ENCODE measurements around the gene FHOD3.

The FHOD3 gene

DNA sequence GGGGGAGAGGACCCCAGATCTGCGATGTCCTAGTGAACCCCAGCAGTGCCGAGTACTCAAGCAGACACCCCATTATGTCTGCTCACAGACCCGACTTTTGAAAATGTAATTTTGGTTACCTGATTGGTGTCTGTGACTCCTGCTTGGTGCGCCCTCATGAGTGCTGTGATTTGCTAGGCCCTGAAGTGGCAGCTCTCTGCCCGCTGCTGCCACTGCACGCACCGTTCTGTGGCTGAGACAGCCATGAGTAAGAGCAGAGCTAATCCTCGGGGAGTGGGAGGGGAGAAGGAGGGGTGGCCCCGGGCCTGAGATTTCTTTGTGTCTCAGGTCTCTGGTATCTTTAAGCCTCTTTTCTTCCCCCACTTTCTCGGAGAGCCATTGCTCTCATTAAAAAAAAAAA, 18.2 kb downstream of the FHOD3 start:
- no peak for DNase-seq (ENCODE audit: low read depth)
- H3K4me3 ChIP-seq (ENCODE audit: low read depth, low read length): no peak overlapping the region
- TF ChIP-seq, protein P1, sequence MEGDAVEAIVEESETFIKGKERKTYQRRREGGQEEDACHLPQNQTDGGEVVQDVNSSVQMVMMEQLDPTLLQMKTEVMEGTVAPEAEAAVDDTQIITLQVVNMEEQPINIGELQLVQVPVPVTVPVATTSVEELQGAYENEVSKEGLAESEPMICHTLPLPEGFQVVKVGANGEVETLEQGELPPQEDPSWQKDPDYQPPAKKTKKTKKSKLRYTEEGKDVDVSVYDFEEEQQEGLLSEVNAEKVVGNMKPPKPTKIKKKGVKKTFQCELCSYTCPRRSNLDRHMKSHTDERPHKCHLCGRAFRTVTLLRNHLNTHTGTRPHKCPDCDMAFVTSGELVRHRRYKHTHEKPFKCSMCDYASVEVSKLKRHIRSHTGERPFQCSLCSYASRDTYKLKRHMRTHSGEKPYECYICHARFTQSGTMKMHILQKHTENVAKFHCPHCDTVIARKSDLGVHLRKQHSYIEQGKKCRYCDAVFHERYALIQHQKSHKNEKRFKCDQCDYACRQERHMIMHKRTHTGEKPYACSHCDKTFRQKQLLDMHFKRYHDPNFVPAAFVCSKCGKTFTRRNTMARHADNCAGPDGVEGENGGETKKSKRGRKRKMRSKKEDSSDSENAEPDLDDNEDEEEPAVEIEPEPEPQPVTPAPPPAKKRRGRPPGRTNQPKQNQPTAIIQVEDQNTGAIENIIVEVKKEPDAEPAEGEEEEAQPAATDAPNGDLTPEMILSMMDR (IDR thresholded peaks at IDR 0.05; ENCODE audit: insufficient read depth, low read depth, low read length, missing control alignments): no peak

DNA sequence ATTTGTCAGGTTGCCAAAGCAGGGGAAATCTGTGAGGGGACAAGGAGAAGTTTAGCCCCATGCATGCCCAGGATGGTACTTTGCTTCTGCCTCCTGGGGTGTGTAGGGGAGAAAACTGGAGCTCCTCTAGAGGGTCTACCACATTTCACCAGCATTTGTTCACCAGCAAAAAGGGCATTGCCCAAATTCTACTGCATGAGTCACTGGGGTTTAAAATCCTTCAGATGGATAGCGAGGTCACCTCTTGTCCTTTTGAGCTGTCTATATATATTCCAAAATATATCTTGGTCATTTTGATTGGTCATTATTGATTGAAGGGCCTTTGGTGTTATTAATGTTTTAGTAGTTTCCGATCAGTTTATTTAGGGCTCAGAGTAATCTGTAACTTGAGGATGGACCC, 18.7 kb downstream of the FHOD3 start:
- H3K4me3 ChIP-seq (ENCODE audit: low read depth, low read length): no peak overlapping the region
- TF ChIP-seq, protein P1 (IDR thresholded peaks at IDR 0.05; ENCODE audit: insufficient read depth, low read depth, low read length, missing control alignments): no peak
- DNase-seq (ENCODE audit: low read depth): no peak

DNA sequence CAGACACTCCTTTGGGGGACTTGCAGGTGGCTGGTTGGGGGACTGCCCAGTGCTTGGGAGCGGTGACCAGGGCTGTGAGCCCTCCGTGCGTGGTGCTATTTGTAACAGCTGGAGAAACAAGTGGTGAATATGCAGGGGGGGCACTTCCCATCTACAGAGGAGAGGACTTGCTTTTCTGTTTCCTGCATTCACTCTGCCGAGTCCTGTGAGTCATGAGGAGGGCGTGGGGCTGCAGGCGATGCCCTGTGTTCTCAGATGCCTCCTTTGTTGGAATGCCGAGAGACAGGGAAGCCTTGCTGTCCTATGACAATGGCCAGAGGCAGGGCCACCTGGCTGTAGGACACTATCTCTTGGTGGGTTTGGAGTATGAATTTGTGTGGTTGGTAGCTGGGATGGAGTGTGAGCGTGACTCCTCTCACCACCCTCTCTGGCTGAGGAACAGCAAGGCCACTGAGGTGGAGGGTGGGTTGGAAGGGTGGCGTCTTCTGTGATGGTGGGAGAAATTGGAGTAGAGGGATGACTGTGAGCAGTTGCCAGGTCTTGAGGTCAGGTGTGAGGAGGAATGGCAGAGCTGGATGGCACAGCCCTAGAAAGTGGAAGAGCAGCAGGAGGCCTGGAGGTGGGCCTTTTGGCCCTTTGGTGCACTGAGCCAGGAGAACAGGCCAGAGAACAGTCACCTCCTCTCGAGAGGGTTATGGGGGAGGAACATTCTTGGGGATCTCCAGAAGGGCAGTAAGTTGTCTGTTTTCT, 24.3 kb downstream of the FHOD3 start:
- TF ChIP-seq, protein P1 (IDR thresholded peaks at IDR 0.05; ENCODE audit: insufficient read depth, low read depth, low read length, missing control alignments): no peak
- no peak for DNase-seq (ENCODE audit: low read depth)
- H3K4me3 ChIP-seq (ENCODE audit: low read depth, low read length): no peak overlapping the region

DNA sequence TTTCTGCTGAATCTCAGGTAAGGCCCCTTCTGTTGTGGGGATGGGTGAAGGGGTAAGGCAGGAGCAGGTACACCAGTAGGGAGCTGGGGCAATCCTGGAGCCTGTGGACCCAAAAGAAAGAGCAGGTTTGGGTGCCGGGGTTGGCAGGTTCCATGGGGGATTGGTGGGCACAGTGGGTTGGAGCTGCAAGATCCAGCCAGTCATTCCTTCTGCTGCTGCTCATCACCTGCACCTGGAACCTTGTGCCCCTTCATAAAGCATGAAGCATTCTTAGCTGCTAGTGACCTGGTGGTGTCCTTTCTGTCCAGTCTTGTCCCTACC, 24.9 kb downstream of the FHOD3 start:
- no peak for DNase-seq (ENCODE audit: low read depth)
- TF ChIP-seq, protein P1 (IDR thresholded peaks at IDR 0.05; ENCODE audit: insufficient read depth, low read depth, low read length, missing control alignments): no peak

DNA sequence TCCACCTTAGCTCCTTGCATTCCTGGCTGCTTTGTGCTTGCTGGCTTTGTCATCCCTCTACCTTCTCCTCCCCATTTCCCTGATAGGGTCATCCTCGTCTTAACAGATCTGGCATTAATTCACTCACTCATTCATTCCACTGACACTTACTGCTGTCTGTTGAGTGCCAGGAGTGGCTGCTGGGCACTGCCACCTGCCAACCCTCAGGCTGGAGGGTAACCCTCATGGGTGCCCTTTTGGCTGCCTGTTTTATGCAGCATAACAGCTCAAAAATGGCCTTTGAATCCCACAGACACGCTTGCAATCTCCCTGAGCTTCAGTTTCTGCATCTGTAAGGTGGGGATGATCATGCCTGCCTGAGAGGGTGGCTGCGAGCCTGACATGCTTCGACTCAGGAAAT, 25.2 kb downstream of the FHOD3 start:
- DNase-seq (ENCODE audit: low read depth): no peak
- no peak overlapping the region for H3K4me3 ChIP-seq (ENCODE audit: low read depth, low read length)
- TF ChIP-seq, protein P1 (IDR thresholded peaks at IDR 0.05; ENCODE audit: insufficient read depth, low read depth, low read length, missing control alignments): no peak

More for the DNA sequence above, 24.9 kb downstream of the FHOD3 start:
- no peak overlapping the region for H3K4me3 ChIP-seq (ENCODE audit: low read depth, low read length)

DNA sequence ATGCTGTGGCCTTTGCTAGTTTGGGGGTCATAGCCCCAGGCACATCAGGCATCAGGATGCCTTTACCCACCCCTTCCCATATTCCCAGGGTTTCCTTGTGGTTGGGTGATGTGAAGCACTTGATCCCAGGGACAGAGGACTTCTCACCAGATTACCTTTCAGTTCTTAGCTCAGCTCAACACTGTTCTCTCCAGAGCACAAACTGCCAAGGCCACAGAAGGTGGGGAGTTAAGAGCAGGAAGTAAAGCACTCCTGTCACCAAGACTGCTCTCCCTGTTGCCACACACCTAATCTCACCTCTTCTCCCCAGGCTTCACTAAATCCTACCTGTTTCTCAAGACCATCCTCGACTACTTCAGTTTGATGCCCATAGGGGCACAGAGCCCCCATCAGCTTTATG, 25.9 kb downstream of the FHOD3 start:
- TF ChIP-seq, protein P1 (IDR thresholded peaks at IDR 0.05; ENCODE audit: insufficient read depth, low read depth, low read length, missing control alignments): no peak
- no peak for DNase-seq (ENCODE audit: low read depth)

DNA sequence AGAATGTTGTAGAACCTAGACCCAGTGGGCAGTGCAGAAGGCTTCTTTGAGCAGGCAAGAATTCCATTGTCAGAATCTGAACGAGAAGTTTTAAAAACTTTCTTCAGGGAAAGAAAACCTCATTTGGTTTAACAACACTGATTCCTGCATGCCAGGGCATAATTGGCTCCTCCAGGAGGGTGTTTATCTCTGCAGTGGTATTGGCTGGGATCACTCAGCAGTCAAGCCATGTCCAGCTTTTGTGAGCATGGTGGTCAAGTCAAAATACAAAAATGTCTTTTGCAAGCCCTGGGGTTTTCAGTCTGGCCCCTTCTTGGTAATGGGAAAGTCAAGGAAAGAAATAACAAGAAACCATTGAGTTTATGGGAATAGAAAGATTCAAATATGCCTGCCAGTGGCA, 28.3 kb downstream of the FHOD3 start:
- TF ChIP-seq, protein P1 (IDR thresholded peaks at IDR 0.05; ENCODE audit: insufficient read depth, low read depth, low read length, missing control alignments): no peak
- H3K4me3 ChIP-seq (ENCODE audit: low read depth, low read length): no peak overlapping the region
- DNase-seq (ENCODE audit: low read depth): no peak

More for the DNA sequence above, 25.9 kb downstream of the FHOD3 start:
- H3K4me3 ChIP-seq (ENCODE audit: low read depth, low read length): no peak overlapping the region
